GM19372 (cell line): Measurements from ENCODE around the gene TJP3.
"Not testable (repeated sequence)": the region's sequence is repeated elsewhere in the genome, so short reads cannot be mapped to it uniquely, and the experiment has no call there.

ENCODE experiments used
- ATAC-seq: cut with Tn5 transposase; IDR thresholded peaks from one replicate; pipeline ENCODE4 v1.9.1; 2021; ENCODE audit warnings: mild to moderate bottlenecking, low read depth, moderate library complexity; ENCODE audit not compliant: unreplicated experiment

The TJP3 gene

DNA sequence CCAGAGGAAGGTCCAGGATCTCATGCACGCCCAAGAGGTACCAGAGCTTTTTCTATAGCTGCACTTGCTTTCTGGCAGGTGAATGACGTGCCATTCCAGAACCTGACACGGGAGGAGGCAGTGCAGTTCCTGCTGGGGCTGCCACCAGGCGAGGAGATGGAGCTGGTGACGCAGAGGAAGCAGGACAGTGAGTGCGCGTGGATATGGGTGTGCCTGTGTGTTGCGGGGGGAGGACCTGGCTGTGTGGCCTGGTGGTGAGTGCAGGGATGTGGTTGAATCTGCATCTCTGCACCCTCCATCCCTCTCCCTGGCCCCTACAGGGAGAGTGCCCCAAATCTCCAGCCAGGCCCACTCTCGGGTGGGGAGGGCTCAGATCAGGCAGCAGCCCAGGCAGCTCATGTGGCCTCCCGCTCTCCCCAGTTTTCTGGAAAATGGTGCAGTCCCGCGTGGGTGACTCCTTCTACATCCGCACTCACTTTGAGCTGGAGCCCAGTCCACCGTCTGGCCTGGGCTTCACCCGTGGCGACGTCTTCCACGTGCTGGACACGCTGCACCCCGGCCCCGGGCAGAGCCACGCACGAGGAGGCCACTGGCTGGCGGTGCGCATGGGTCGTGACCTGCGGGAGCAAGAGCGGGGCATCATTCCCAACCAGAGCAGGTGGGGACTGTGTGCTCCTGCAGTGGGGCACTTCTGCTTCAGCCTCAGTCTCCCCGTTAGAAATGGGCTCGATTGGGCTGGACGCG, 30.5 kb downstream of the TJP3 start:
- ATAC-seq = no peak

DNA sequence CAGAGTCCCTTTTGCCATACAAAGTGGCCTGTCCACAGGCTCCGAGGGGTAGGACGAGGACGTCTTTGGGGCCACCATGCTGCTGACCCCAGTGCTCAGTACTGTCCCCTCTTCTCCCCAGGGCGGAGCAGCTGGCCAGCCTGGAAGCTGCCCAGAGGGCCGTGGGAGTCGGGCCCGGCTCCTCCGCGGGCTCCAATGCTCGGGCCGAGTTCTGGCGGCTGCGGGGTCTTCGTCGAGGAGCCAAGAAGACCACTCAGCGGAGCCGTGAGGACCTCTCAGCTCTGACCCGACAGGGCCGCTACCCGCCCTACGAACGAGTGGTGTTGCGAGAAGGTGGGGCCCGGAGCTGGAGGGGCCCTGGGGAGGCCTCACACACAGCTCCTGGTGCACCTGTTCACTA, 32.2 kb downstream of the TJP3 start:
- ATAC-seq = no peak

DNA sequence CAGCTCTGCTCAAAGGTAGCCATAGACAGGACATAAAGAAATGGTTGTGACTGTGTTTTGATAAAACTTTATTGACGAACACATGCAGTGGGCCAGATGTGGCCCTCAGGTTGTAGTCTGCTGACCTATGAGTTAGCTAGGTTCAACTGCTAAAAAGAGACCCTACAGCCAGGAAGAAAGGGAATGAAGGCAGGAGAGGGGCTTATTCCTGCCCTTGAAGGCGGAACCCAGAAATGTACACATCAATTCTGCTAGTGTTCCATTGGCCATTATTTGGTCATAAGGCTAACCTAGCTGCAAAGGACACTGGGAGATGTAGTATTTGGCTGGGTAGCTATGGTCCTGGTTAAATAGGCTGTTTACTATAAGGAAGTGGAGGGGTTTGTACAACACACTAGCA, 35.3 kb downstream of the TJP3 start:
- no peak for ATAC-seq

DNA sequence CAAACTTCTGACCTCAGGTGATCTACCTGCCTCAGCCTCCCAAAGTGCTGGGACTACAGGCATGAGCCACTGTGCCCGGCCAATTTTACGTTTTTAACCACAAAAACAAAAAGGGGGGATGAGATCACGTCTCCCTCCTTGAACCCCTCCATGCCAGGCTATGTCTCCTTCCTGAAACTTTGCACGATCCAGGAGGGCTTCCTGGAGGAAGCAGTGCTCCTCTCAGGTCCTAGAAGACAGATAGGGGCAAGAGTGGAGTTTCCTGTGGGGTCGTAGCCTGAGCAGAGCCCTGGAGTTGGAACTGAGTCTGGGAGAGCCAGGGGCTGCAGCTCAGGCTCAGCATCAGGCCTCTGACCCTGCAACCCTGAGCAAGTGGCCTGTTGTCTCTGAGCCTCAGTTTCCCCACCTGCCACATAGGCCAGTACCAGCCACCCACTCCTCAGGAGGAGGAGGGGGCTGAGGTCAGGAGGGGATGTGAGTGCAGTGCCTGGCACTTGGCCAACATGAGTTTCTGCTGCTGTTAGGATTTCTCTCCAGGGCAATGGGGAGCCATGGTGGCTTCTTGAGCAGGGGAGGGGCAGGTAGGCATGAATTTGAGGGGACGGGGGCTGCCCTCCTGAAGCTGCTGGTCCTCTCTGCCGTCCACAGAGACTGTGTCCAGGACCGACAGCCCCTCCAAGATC, 37.3 kb downstream of the TJP3 start:
- no peak for ATAC-seq

DNA sequence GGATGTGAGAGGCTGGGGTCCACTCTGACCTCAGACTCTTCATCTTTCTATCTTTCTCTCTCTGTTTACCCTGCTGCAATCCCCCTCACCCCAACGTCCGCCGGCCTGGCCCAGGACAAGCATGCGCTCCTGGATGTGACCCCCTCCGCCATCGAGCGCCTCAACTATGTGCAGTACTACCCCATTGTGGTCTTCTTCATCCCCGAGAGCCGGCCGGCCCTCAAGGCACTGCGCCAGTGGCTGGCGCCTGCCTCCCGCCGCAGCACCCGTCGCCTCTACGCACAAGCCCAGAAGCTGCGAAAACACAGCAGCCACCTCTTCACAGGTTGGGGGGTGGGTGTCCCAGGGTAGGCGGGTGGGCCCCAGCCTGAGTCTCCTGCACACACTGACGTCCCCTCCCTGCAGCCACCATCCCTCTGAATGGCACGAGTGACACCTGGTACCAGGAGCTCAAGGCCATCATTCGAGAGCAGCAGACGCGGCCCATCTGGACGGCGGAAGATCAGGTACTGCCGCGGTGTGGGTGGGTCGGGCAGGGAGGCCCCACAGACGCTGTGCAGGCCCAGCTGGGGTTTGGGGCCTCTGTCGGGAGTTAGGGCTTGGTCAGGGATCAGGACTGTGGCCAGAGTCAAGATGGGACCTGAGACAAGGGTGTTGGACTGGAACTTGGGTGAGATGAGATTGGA, 38.3 kb downstream of the TJP3 start:
- ATAC-seq = no peak

DNA sequence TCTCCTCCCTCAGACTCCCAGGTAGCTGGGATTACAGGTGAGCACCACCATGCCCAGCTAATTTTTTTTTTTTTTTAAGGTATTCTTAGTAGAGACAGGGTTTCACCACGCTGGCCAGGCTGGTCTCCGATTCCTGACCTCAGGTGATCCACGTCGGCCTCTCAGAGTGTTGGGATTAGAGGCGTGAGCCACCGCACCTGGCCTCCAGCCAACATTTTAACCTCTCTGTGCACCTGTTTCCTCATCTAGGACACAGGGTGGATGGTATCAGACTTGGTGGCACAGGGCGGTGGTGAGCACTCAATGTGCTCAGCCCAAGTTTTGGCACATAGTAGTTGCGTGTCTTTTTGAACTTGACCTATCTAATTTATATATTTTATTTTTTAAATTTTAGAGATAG, 40.8 kb downstream of the TJP3 start:
- no peak for ATAC-seq

DNA sequence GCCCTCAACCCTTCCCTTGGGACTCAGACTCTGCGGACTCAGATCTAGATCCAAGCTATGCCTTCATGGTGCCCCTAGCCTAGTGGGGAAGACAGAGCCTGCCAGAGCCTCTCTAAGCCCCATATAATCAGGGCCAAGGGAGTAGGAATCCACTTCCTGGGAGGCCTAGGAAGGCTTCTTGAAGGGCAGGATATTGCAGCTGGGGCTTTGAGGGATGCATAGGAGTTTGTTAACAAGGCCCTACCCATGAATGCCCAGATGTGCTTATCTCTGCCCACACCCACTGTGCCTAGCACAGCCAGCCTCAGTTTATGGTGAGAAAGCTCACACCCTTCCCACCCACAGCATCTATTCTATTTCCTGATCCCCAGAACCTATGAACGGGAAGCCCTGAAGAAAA, 42.0 kb downstream of the TJP3 start:
- ATAC-seq = no peak

DNA sequence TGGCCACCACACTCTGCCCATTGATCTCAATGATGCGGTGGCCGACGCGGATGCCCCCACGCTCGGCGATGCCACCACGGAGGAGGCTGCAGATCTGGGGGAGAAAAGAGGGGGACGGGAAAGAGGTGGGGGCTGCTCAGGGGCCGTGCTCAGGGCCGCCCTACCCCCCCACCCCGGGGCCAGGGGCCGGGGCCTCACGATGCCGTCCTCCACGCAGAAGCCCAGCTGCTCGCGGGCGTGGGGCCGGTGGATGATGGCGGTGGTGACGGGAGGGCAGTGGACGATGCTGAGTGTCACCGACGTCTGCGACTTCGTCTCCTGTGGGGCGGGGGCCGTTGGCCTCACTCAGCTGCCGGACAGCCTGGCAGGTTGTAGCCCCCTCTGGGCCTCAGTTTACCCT, 43.1 kb downstream of the TJP3 start:
- no peak for ATAC-seq

DNA sequence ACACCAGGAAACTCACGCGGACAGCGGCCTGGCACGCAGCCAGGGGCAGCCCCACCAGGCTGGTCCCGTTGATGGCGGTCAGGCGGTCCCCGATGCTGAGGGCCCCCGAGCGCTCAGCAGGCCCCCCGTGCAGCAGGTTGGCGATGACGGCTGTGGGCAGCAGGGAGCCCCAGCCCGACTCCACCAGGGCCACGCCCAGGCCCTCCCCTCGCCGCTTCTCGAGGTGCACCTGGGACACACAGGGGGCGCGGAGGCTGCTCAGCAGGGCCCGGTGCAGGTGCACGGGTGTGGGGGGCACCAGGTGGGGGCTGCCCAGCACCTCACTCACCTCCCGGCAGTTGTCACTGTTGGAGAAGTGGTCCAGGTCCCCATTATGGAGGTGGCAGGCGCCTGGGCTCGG, 44.3 kb downstream of the TJP3 start:
- ATAC-seq = no peak

DNA sequence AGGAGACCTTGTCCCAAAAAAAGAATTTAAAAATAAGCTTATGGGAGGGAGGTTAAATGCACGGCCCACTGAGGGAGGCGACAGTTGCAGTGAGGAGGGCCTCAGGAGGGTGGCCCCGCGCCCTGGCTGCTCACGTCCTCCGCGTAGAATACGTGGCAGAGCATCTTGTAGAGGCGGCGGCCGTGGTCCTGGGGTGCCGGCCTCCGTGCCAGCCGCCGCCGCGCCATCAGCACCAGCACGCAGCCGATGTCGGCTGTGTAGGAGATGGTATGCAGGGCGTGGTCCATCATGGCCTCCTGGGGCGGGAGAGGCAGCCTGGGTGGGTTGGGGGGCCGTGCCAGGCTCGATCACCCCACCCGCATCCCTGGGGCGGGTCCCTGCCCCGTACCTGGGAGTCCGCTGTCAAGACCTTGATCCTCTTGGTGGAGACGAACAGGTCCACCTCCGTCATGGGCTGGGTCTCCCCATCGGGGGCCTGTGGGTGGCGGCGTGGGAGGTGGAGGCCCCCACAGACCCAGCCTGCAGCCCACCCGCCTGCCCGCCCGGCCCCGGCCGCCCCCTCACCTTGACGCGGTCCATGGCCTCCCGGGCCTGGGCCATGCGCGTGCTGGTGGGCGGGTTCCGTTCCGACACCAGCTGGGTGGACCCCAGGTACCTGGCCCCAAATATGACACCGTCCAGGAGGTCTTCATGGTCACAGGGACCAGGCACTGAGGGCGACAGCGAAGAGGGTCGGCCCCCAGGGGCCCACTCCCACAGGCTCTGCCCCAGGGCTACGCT, 45.6 kb downstream of the TJP3 start:
- no peak for ATAC-seq

DNA sequence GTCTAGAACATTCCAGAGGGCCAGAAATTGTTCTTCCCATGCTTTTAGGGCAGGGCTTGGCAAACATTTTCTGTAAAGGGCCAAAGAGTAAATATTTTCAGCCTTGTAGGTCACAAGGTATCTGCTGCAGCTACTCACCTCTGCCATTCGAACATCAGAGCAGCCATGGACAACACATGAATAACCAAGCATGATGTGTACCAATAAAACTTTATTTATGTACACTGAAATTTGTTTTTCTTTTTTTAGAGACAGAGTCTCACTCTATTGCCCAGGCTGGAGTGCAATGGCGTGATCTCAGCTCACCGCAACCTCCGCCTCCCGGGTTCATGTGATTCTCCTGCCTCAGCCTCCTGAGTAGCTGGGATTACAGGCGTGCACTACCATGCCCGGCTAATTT, 49.5 kb downstream of the TJP3 start:
- not testable (repeated sequence) for ATAC-seq

DNA sequence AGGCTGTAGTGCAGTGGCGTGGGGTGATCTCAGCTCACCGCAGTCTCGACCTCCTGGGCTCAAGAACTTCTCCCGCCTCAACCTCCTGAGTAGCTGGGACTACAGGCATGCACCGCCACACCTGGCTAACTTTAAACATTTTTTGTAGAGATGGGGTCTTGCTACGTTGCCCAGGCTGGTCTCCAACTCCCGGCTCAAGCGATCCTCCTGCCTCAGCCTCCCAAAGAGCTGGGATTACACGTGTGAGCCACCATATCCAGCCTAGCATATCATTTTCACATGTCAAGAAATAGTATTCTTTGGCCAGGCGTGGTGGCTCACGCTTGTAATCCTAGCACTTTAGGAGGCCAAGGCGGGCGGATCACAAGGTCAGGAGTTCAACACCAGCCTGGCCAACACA, 50.1 kb downstream of the TJP3 start:
- ATAC-seq = not testable (repeated sequence)

DNA sequence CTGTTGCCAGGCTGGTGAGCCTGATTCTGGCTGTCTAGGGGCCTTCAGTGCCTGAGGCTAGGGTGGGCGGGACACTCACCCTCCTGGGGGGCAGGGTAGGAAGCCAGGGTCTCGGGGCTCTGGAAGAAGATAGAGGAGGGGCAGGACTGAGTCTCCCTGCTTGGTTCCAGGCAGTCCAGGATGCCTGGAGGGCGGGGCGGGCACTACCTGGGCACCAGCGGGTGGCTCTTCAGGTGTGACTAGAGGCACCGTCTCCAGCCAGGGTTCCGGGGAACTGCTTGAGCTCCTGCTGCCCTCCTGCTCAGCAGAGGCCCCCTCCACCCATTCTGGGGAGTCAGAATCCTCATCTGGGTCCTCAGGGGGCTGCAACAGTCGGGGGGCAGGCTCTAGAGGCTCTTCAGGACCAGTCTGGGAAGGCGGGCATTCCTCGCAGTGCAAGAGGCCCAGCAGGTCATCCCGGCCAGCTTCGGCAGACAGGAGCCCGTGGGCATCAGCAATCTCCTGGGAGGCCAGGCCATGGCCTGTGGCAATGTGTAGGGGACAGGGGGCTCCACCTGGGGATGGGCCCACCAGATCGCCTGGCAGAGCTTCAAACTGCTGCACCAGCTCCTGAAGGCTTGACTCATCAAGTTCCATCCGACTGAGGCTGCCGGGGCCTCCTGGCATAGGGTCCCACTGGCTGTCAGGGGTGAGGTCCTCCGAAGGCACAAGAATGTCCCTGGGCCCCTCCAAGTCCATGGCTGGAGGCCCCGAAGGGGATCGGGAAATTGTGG, 51.5 kb downstream of the TJP3 start:
- ATAC-seq = no peak

DNA sequence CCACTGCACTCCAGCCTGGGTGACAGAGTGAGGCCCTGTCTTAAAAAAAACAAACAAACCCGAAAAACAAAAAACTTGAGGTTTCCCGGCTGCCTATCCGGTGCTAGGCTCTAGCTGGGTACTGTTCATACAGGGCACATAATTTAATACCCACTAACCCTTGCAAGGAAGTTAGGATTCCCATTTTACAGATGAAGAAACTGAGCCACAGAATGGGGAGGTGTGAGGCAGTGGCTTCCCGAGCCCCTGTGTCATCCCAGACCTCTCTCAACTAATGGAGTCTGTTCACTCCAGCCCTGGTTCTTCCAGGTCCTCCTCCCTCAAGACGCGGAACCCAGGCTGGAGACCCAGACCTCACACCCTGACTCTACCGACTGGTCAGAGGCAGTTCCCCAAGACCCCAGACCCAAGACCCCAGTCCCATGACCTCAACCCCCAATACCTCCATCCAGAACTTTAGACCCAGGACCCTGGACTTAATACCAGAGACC, 52.7 kb downstream of the TJP3 start:
- no peak for ATAC-seq

DNA sequence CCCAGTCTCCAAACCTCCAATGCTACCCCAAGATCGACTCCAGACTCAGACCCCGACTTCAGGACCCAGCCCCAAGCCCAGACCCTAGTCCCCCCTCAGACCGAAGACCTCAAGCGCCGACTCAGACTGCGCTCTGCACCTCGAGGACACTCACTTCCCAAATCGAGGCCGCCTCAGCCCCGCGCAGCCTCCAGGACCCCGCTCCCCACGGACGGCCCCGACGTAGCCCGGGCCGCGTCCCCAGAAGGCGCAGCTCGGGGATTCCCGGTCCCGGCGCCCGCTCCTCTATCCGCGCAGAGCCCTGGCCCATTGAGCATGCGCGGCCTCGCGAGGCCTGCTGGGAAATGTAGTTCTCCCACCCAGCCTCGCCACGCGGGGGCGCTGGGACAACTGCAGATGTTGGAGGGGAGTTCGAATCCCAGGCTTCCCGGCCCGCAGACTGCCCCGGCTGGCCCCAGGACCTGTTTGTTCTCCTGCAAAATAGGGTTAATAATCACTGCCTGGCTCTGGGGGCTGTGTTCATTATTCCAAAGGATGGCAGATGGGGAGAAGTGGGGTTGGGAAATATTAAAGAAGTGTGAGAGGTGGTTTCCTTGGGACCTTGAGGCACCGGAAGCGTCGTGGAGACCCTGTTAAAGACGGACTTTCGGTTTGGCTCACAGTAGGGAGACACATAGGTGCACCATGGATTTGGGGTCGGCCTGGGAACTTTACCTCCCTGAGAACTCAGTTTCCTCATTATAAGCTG, 53.4 kb downstream of the TJP3 start, which contains the start of gene APBA3:
TSS of gene APBA3 (minus strand) at position 311 of the 748 bp plus-strand sequence. CDS start 1,428 bp downstream, outside the sequence.
- ATAC-seq = peak; percentile 47

DNA sequence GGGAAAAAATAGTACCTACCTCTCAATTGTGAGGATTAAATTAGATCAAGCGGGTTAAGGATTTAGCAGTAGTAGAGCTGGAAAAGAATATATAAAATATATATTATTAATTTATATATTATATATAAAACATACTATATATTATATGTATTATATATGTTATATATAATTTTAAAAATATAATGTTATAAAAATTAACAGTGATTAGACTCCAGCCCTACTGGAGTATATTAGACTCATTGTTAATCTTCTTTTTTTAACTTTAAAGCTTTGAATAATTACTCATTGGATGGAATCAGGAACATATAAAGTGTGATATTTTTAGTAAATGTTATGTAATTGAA, 53.9 kb downstream of the TJP3 start:
- no peak for ATAC-seq

DNA sequence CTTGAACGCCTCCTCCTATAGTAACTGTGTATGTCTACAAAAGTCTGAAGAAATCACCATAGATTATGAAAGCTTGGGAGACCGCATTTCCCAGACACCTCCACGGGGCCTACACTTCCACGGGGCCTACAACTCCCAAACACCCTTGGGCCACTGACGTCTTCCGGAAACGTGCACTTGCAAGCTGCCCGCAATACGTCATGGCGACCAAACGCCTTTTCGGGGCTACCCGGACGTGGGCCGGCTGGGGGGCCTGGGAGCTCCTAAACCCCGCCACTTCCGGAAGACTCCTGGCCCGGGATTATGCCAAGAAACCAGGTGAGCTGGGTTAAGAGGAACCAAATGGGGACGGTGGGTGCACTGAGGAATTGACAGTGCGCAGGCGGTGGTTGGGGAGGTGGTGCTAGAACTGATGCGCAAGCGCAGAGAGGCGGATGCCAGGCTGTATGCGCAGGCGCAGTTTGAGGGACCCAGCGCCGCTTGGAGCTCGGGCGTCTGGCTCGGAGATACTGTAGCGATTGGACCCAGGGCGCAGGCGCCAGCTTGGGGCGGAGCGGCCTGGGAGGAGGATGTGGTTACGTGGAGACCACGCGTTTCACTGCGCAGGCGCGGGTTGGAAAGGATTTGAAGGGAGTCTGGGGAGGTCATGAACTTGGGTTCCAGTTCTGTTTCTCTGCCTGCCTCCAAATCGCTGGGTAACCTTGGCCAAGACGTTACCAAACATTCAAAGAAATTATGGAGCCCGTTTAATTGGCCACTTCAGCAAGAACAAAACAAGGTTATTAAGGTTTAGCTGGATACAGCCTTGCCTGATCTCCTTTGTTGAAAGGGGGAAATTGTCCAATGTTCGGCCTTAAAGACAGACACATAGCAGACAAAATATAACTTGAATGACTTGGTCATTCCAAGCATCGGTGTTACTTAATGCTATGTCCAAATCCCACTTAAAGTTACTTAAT, 54.6 kb downstream of the TJP3 start, which contains the start of gene MRPL54:
TSS of gene MRPL54 (plus strand) at position 182 of the 959 bp plus-strand sequence. CDS start at position 201, 19 bp downstream.
- ATAC-seq = peak; percentile 72

DNA sequence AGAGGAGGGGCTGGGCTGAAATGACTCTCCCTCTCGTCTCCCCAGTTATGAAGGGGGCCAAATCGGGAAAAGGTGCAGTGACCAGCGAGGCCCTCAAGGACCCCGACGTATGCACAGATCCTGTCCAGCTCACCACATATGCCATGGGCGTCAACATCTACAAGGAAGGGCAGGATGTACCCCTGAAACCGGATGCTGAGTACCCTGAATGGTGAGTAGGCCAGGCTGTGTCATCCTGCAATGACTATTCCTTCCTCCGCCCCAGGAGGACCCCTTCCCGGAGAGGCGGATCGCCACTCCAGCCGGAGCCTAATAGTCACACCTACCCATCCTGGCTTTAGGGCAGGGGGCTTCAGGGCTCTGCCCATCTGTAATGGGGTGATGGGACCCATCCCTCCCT, 56.9 kb downstream of the TJP3 start:
- no peak for ATAC-seq
